Heart left ventricle (tissue), 13 donors: ENCODE data around the gene CST4.
"Not testable (repeated sequence)": the region's sequence is repeated elsewhere in the genome, so short reads cannot be mapped to it uniquely, and the experiment has no call there.

Experiments
- POLR2A ChIP-seq, 2 donors: fragments of 450-650 bp; IDR thresholded peaks; one replicate each; pipeline ENCODE4 v1.6.1; 2017; ENCODE audit warnings: antibody characterized with exemption in 2 of 2, mild to moderate bottlenecking in 2 of 2, moderate library complexity in 2 of 2
- TF ChIP-seq, protein P1 (sequence below), 12 donors: fragments of 200-600 bp; sonication (generic) in 4 of 12; IDR thresholded peaks; one replicate each; pipeline versions ENCODE4 v1.5.0 to v1.8.0; 2018 to 2022; ENCODE audit warnings: antibody characterized with exemption in 12 of 12, mild to moderate bottlenecking in 5 of 12
- donor health status: ischemic (EF 13 %, LVEDD 7.1; RV severe dilation, severe dysfunction).
- donor health status: DM: no; HTN: yes; CAD: no.
- donor health status: DM: no; HTN: no; CAD: no.
- donor health status: ischemic (EF 25% LVEDD 6.9; RV normal size, moderate dysfunction).
- donor health status: ischemic (EF 25% LVEDD 5.7; RV mildly dilated, moderate dysfunction).
- donor health status: ischemic (EF 35%, LVEDD 5.7; RV mildly dilated, moderate dysfunction).
- donor health status: nonischemic (EF 11% LVEDD 7.7; RV severe dilation, severe dysfunction).
- donor health status: DM: yes; HTN: yes; CAD: no.
- donor health status: PGD.
- donor health status: ischemic (EF 29% LVEDD 5.4; RV normal size, mild dysfunction).
- donor health status: nonischemic (EF 23%, LVEDD 6.1; RV moderate dilation, normal function).

DNA sequence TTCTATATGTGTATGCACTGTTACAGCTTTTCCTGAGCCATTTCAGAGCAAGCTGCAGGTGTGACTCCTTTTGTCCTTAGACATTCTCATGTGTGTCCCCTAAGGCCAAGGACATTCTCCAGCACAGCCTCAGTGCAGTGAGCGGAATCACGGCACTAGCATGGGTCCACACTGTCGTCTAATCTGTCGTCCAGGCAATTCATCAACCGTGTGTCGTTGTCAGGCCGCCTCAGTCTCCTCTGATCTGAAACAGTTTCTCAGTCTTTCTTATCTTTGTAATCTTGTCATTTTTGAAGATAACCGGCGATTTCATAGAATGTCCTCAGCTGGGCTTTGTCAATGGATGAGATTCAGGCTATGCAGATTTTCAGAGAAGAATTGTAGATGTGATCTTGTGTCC, 30.5 kb upstream of the CST4 start:
- TF ChIP-seq, protein P1, sequence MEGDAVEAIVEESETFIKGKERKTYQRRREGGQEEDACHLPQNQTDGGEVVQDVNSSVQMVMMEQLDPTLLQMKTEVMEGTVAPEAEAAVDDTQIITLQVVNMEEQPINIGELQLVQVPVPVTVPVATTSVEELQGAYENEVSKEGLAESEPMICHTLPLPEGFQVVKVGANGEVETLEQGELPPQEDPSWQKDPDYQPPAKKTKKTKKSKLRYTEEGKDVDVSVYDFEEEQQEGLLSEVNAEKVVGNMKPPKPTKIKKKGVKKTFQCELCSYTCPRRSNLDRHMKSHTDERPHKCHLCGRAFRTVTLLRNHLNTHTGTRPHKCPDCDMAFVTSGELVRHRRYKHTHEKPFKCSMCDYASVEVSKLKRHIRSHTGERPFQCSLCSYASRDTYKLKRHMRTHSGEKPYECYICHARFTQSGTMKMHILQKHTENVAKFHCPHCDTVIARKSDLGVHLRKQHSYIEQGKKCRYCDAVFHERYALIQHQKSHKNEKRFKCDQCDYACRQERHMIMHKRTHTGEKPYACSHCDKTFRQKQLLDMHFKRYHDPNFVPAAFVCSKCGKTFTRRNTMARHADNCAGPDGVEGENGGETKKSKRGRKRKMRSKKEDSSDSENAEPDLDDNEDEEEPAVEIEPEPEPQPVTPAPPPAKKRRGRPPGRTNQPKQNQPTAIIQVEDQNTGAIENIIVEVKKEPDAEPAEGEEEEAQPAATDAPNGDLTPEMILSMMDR (IDR thresholded peaks at IDR 0.05): not testable (repeated sequence)
- TF ChIP-seq POLR2A (IDR thresholded peaks at IDR 0.05): not testable (repeated sequence)
